ENCODE results near the gene ARFGEF2.

DNA sequence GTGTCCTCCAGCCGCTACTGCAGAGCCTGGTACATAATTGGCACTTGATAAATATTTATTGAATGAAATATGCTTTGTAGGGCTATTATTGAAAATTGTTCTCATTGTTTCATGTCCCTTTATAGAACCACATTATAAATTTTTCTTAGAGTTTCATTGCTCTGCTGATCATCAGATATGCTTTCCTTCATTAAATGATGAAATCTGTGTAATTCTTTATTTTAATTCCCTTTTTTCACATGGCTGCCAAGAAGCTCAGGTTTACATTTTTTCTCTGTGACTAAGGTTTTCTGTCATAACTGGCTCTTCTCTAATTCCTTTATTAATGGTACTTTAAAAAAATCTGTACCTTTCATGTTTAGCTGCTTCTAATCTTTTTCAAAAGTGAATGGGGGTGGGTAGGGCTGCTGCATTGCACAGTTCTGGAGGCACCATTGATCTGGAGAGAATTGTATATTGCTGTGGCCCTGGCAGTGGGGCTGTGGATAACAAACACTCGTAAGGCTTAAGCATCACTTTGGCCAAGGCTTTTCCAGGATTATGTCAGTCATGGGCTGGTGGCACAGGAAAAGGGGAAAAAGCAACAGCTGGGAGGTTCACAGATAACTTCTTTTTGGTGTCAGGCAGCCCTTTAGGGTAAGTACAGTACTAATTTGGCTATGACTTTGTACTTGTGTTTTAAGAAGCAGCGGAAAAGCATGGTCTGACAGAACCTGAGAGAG, 43.8 kb downstream of the ARFGEF2 start:
- TF ChIP-seq POLR2A (IDR thresholded peaks at IDR 0.05): no peak
- TF ChIP-seq, protein P1, sequence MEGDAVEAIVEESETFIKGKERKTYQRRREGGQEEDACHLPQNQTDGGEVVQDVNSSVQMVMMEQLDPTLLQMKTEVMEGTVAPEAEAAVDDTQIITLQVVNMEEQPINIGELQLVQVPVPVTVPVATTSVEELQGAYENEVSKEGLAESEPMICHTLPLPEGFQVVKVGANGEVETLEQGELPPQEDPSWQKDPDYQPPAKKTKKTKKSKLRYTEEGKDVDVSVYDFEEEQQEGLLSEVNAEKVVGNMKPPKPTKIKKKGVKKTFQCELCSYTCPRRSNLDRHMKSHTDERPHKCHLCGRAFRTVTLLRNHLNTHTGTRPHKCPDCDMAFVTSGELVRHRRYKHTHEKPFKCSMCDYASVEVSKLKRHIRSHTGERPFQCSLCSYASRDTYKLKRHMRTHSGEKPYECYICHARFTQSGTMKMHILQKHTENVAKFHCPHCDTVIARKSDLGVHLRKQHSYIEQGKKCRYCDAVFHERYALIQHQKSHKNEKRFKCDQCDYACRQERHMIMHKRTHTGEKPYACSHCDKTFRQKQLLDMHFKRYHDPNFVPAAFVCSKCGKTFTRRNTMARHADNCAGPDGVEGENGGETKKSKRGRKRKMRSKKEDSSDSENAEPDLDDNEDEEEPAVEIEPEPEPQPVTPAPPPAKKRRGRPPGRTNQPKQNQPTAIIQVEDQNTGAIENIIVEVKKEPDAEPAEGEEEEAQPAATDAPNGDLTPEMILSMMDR (IDR thresholded peaks at IDR 0.05): no peak
